Transverse colon (tissue), 4 donors: ENCODE measurements around the gene HDC. TPM values are rescaled to one million over a fixed set of nuclear protein-coding genes. Genes with fewer than 3 reads are reported as not detected.

ENCODE experiments used
- DNase-seq: peaks from one replicate; pipeline ENCODE4 v3.0.0-alpha.2; 2019
- H3K27ac ChIP-seq, 4 donors: fragments of 200-600 bp; sonication (generic); 2 replicates each; pipeline ENCODE4 v1.5.1; 2016 to 2018; ENCODE audit warnings: inconsistent platforms in 4 of 4
- H3K27me3 ChIP-seq: fragments of 200-600 bp; sonication (generic); 2 replicates; pipeline ENCODE4 v1.5.1; 2017; ENCODE audit warnings: inconsistent platforms
- H3K36me3 ChIP-seq, 4 donors: fragments of 200-600 bp; sonication (generic); 2 replicates each; pipeline ENCODE4 v1.5.1; 2017 to 2019; ENCODE audit warnings: inconsistent platforms in 4 of 4
- H3K4me1 ChIP-seq, 4 donors: fragments of 200-600 bp; sonication (generic); 2 replicates each; pipeline ENCODE4 v1.5.1; 2017 to 2020; ENCODE audit warnings: inconsistent platforms in 4 of 4
- H3K4me3 ChIP-seq, 4 donors: fragments of 200-600 bp; sonication (generic); 1 replicate in 1 of 4; 2 replicates in 3 of 4; pipeline versions ENCODE4 v1.5.1 to v1.6.1; 2017 to 2019; ENCODE audit warnings: inconsistent platforms in 4 of 4
- H3K9me3 ChIP-seq, 2 donors: fragments of 200-600 bp; sonication (generic); 2 replicates each; pipeline ENCODE4 v1.5.1; 2017 to 2019; ENCODE audit warnings: inconsistent platforms in 2 of 2
- EP300 ChIP-seq: sonication (generic); formaldehyde crosslinking; IDR thresholded peaks from one replicate; pipeline ENCODE4 v1.6.1; 2017; ENCODE audit warnings: antibody characterized with exemption, low read depth
- POLR2A ChIP-seq: fragments of 450-650 bp; IDR thresholded peaks from one replicate; pipeline ENCODE4 v1.6.1; 2016; ENCODE audit warnings: antibody characterized with exemption, mild to moderate bottlenecking, moderate library complexity
- POLR2AphosphoS5 ChIP-seq, 3 donors: sonication (generic); formaldehyde crosslinking; IDR thresholded peaks; one replicate each; pipeline ENCODE4 v1.6.1; 2016; ENCODE audit warnings: antibody characterized with exemption in 3 of 3
- WGBS, 2 donors: methylation state at CpG; one replicate each; pipeline ENCODE4 v1.1.5; 2018; ENCODE audit warnings: low coverage in 1 of 2; 5-methylcytosine and 5-hydroxymethylcytosine counted together
- in situ Hi-C, 4 donors: fragments of 200-750 bp; cut with MboI; loops; one replicate each; pipeline versions ENCODE4 v1.15.0 to v1.15.1; 2017; ENCODE audit warnings: low sequenced_read_pairs in 3 of 4, low pct_ligation_motif_present in 1 of 4, low pct_unique_long_range_greater_than_20kb in 1 of 4
- intact Hi-C: fragments of 100-400 bp; cut with DNase I; formaldehyde crosslinking; loops from one replicate; pipeline ENCODE4 v1.15.1; 2023; ENCODE audit warnings: low total_unique reads
- total RNA-seq, 4 donors: library from RNA; depleted of rRNA; stranded (reverse); fragments of >200 nt; gene quantifications; one replicate each; pipeline ENCODE4 v1.1.0, GENCODE V29; 2016
- TF ChIP-seq, protein P1 (sequence below), 5 experiments: fragments of 200-600 bp in 3 of 5; fragments of 450-650 bp in 2 of 5; sonication (generic) in 3 of 5; IDR thresholded peaks; 1 replicate in 2 of 5; 2 replicates in 3 of 5; pipeline ENCODE4 v1.5.1; 2016 to 2017; ENCODE audit warnings: antibody characterized with exemption in 5 of 5, inconsistent platforms in 3 of 5, mild to moderate bottlenecking in 2 of 5, moderate library complexity in 1 of 5

HDC gene
- total RNA-seq, 4 donors from 2014 or later, result 0.14 to 0.64 TPM; not detected in 2

DNA sequence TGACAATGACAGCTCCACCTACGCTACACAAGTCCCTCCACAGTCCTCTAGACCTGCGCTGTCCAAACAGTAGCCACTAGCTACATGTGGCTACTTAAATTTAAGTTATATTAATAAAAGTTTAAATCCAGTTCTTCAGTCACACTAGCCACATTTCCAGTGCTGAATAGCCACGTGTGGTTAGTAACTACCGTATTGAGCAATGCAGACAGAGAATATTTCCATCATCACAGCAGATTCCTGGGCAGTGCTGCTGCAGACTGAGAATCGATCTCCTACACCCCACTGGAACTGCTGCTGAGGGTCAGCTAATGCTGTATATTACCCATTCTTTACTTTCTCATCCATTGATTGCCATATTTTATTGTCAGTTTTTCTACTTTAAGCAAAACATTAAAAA, 40.9 kb downstream of the HDC start:
- Histone ChIP-seq H3K9me3 (no peaks in the 10 kb centered on the region), H3K27me3 (no peaks in the 10 kb centered on the region), H3K27ac (no peak overlapping the region), H3K4me1 (peaks cover 0 to 11% (median 5%) of the 10 kb centered on the region in 4 donors), H3K36me3 (no peaks in the 10 kb centered on the region), H3K4me3 (no peak overlapping the region)
- in situ Hi-C loops, result no loop called here
- DNase-seq, result no peak
- intact Hi-C loops, result no loop called here
- TF ChIP-seq POLR2AphosphoS5 (IDR thresholded peaks at IDR 0.05) (no peak), POLR2A (no peak), EP300 (no peak)
- TF ChIP-seq, protein P1, sequence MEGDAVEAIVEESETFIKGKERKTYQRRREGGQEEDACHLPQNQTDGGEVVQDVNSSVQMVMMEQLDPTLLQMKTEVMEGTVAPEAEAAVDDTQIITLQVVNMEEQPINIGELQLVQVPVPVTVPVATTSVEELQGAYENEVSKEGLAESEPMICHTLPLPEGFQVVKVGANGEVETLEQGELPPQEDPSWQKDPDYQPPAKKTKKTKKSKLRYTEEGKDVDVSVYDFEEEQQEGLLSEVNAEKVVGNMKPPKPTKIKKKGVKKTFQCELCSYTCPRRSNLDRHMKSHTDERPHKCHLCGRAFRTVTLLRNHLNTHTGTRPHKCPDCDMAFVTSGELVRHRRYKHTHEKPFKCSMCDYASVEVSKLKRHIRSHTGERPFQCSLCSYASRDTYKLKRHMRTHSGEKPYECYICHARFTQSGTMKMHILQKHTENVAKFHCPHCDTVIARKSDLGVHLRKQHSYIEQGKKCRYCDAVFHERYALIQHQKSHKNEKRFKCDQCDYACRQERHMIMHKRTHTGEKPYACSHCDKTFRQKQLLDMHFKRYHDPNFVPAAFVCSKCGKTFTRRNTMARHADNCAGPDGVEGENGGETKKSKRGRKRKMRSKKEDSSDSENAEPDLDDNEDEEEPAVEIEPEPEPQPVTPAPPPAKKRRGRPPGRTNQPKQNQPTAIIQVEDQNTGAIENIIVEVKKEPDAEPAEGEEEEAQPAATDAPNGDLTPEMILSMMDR (IDR thresholded peaks at IDR 0.05), result no peak
- 86 to 88% methylated on average over 5 of the region's 5 CpGs for WGBS, 2 donors

DNA sequence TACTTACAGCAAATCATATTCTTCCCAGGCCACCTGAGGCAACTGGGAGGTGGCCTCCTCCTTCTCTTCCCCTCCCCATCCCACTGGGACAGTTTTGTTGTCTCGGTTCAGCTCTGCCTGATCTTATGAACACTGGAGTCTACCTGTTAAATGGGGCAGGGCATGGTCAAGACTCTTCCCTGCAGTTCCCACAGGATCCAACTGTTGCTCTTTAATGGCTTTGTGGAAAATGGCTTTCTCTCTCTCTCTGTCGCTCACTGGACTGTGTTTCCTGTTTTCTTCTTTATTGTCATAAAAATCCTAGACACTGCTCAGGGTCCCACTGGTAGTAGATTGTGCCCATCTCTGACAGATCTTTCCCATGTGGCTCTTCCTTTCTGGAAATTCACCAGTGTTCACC, 43.3 kb downstream of the HDC start:
- Histone ChIP-seq H3K27ac (no peak overlapping the region), H3K4me1 (peaks cover 0 to 11% (median 5%) of the 10 kb centered on the region in 4 donors), H3K27me3 (no peaks in the 10 kb centered on the region), H3K9me3 (no peaks in the 10 kb centered on the region), H3K36me3 (no peaks in the 10 kb centered on the region), H3K4me3 (no peak overlapping the region)
- WGBS, 2 donors, result 71 to 82% methylated on average over 1 to 2 of the region's 2 CpGs
- intact Hi-C loops, result no loop called here
- TF ChIP-seq POLR2A, result no peak
- TF ChIP-seq, protein P1 (IDR thresholded peaks at IDR 0.05), result no peak
- no peak for TF ChIP-seq EP300
- TF ChIP-seq POLR2AphosphoS5 (IDR thresholded peaks at IDR 0.05), result no peak
- no peak for DNase-seq
- in situ Hi-C loops, result no loop called here

DNA sequence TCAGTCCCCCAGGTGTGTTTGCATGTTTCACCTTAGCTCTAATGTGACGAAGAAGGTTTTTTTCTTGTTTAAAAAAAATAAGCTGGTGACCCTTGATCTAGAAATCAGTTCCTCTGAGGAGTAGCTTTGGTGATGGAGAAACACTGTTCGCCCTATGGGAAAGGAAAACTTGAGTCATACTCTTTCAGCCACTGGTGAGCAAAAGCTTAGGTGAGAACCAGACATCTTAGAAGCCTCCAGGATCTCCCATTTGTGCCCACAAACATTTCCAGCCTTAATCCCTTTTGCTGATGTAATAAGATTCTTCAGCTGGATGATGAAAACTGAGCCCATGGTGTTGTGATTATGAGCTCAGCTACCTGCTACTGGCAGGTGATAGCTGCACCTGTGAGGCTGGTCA, 45.7 kb downstream of the HDC start:
- in situ Hi-C loops (no loop called here), intact Hi-C loops (no loop called here)
- Histone ChIP-seq H3K9me3 (no peaks in the 10 kb centered on the region), H3K27ac (no peak overlapping the region), H3K36me3 (no peaks in the 10 kb centered on the region), H3K4me3 (no peak overlapping the region), H3K27me3 (no peaks in the 10 kb centered on the region), H3K4me1 (peaks cover 0 to 21% (median 8%) of the 10 kb centered on the region in 4 donors)
- TF ChIP-seq POLR2AphosphoS5 (IDR thresholded peaks at IDR 0.05) (no peak), EP300 (no peak), POLR2A (no peak)
- TF ChIP-seq, protein P1 (IDR thresholded peaks at IDR 0.05), result no peak
- DNase-seq, result no peak
- WGBS, 2 donors, result 86 to 88% methylated on average over 2 of the region's 2 CpGs

DNA sequence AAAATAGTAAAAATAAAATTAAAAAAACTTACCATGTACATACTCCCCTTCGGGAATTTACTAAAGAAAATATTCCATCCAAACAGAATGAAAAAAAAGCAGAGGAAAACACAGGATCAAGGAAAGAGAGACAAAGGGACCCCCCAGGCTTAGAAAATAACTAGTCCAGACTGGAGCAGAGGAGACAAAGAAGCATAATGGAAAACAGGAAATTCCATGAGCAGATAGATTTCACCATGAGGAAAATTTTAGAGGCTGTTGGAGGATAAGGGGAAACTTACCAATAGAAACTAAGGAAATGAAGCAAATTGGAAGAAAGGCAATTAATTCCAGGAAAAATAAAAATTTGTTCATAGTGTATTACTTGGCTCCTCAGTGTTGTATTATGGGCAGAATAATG, 46.8 kb downstream of the HDC start:
- in situ Hi-C loops (no loop called here), intact Hi-C loops (no loop called here)

More for the DNA sequence above, 46.8 kb downstream of the HDC start:
- no peaks in the 10 kb centered on the region for H3K27me3 ChIP-seq
- H3K4me1 ChIP-seq, result peaks cover 0 to 22% (median 9%) of the 10 kb centered on the region in 4 donors
- H3K4me3 ChIP-seq, result no peak overlapping the region
- no peak overlapping the region for H3K27ac ChIP-seq
- H3K36me3 ChIP-seq, result no peaks in the 10 kb centered on the region
- WGBS, 2 donors, result 82 to 93% methylated on average over 1 of the region's 1 CpG
- TF ChIP-seq EP300, result no peak
- TF ChIP-seq, protein P1 (IDR thresholded peaks at IDR 0.05), result no peak
- TF ChIP-seq POLR2A, result no peak
- TF ChIP-seq POLR2AphosphoS5 (IDR thresholded peaks at IDR 0.05), result no peak
- DNase-seq, result no peak
- H3K9me3 ChIP-seq, result no peaks in the 10 kb centered on the region
